ENCODE results near the gene TCEA3. TPM values are rescaled to one million over a fixed set of nuclear protein-coding genes. Genes with fewer than 3 reads are reported as not detected.

TCEA3 gene
- total RNA-seq, 4 donors from 2014 or later: 9.1 to 30.7 (median 25.1) TPM

- DNase-seq: no peak
- TF ChIP-seq POLR2A (IDR thresholded peaks at IDR 0.05): no peak
- TF ChIP-seq, protein P1, sequence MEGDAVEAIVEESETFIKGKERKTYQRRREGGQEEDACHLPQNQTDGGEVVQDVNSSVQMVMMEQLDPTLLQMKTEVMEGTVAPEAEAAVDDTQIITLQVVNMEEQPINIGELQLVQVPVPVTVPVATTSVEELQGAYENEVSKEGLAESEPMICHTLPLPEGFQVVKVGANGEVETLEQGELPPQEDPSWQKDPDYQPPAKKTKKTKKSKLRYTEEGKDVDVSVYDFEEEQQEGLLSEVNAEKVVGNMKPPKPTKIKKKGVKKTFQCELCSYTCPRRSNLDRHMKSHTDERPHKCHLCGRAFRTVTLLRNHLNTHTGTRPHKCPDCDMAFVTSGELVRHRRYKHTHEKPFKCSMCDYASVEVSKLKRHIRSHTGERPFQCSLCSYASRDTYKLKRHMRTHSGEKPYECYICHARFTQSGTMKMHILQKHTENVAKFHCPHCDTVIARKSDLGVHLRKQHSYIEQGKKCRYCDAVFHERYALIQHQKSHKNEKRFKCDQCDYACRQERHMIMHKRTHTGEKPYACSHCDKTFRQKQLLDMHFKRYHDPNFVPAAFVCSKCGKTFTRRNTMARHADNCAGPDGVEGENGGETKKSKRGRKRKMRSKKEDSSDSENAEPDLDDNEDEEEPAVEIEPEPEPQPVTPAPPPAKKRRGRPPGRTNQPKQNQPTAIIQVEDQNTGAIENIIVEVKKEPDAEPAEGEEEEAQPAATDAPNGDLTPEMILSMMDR (IDR thresholded peaks at IDR 0.05): no peak
- H3K9me3 ChIP-seq: no peaks in the 10 kb centered on the region
- no peaks in the 10 kb centered on the region for H3K27me3 ChIP-seq
- peaks cover 0 to 100% (median 0%) of the 10 kb centered on the region in 3 donors for H3K36me3 ChIP-seq
- intact Hi-C loops (cut with DNase I): no loop called here
- peaks cover 4 to 28% (median 11%) of the 10 kb centered on the region in 3 donors for H3K4me1 ChIP-seq
- WGBS, 2 donors: 73 to 77% methylated on average over 6 to 7 of the region's 7 CpGs
- no peak overlapping the region for H3K4me3 ChIP-seq
- peak overlapping the region in 2 of 4 donors; percentile 42 for H3K27ac ChIP-seq
Measured at GRCh38 chr1:23434260-23434775, 9.8 kb upstream of the TCEA3 start.

- no peak overlapping the region for H3K4me3 ChIP-seq
- intact Hi-C loops (cut with DNase I): no loop called here
- TF ChIP-seq, protein P1 (IDR thresholded peaks at IDR 0.05): no peak
- WGBS, 2 donors: 96% methylated on average over 7 of the region's 10 CpGs; no CpG with 5 or more reads in 1 of the 2 donors
- H3K27me3 ChIP-seq: no peaks in the 10 kb centered on the region
- H3K4me1 ChIP-seq: peaks cover 4 to 28% (median 11%) of the 10 kb centered on the region in 3 donors
- H3K36me3 ChIP-seq: peaks cover 0 to 99% (median 0%) of the 10 kb centered on the region in 3 donors
- H3K27ac ChIP-seq: no peak overlapping the region
- DNase-seq: no peak
- H3K9me3 ChIP-seq: no peaks in the 10 kb centered on the region
Measured at GRCh38 chr1:23433122-23433521, 8.6 kb upstream of the TCEA3 start.

DNA sequence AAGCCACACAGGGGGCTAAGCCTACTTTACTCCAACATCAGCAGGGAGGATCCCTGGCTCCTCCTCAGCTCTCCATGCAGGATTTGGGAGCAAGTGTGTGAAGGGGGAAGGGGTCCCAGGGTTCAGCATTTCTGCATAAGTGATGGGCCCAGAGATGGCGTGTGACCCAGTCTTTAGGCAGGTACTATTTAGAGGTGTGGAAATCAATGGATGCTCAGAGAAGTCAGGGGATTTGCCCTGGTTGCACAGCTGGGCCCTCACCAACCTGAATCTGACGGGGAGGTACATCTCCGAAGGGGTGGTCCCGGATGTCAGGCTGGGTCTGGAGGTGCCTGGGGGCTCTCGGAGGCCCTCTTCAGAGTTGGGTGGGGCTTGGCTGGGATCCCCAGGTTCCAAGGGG, 6.9 kb upstream of the TCEA3 start:
- DNase-seq: no peak
- TF ChIP-seq, protein P1 (IDR thresholded peaks at IDR 0.05): no peak
- Histone ChIP-seq H3K4me1 (peaks cover 4 to 24% (median 11%) of the 10 kb centered on the region in 3 donors), H3K27ac (no peak overlapping the region), H3K4me3 (no peak overlapping the region), H3K9me3 (no peaks in the 10 kb centered on the region), H3K36me3 (peaks cover 0 to 90% (median 0%) of the 10 kb centered on the region in 3 donors), H3K27me3 (no peaks in the 10 kb centered on the region)
- intact Hi-C loops (cut with DNase I): no loop called here
- WGBS, 2 donors: 89 to 100% methylated on average over 4 of the region's 5 CpGs

DNA sequence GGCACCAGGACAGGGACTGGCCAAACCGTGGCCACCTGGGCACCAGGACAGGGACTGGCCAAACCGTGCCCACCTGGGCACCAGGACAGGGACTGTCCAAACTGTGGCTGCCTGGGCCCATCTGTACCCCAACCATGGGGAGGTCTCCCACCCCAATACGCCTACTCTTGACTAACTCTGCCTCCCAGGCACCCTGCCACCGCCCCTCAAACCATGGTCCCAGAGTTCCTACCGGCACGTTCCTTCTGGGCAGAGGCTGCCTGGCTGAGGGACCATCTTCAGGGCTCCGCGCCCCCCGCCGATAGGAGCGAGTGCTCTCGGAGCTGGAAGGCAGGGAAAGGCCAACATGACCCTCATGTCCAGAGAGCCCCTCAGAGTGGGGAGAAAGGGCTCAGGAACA, 6.3 kb upstream of the TCEA3 start:
- Histone ChIP-seq H3K27ac (no peak overlapping the region), H3K9me3 (no peaks in the 10 kb centered on the region), H3K27me3 (no peaks in the 10 kb centered on the region), H3K4me1 (peaks cover 3 to 18% (median 6%) of the 10 kb centered on the region in 3 donors), H3K4me3 (no peak overlapping the region), H3K36me3 (peaks cover 0 to 83% (median 0%) of the 10 kb centered on the region in 3 donors)
- TF ChIP-seq POLR2A (IDR thresholded peaks at IDR 0.05): no peak
- TF ChIP-seq, protein P1 (IDR thresholded peaks at IDR 0.05): no peak
- no peak for DNase-seq
- intact Hi-C loops (cut with DNase I): no loop called here
- 67% methylated on average over 1 of the region's 12 CpGs; no CpG with 5 or more reads in 1 of the 2 donors for WGBS, 2 donors

DNA sequence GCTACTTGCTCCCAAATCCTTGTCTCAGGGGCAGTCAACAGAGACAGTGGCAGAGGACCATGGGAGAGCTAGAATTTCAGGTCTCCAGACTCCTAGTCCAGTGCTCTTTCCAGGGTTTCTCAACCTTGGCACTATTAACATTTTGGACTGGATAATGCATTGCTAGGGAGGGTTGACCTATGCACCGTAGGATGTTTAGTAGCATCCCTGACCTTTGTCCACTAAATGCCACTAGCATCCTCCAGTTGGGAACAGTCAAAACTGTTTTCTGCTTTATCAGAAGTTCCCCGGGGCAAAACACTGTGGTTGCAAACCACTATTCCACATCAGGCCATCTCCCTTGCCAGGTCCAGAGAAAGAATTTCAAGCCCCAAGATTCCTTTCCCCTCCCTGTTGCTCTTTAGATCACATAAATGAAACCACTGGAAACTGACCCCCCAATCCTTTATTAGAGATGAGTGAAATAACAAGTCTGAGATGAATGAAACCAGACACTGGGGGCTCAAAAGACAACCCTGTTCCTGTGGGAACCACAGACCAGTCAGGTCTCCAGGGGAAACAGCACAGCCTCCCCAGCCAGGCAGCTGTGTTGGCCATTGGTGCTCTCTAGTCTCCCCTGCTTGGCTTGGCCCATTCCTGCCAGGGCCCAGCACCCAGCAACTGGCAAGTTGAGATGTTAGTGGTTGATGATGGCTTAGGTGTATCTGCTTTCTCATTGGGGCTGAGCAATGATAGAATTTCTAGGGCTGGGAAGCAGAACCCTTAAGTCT, 3.8 kb upstream of the TCEA3 start:
- peaks cover 6 to 21% (median 19%) of the 10 kb centered on the region in 3 donors for H3K4me1 ChIP-seq
- H3K4me3 ChIP-seq: no peak overlapping the region
- no peaks in the 10 kb centered on the region for H3K9me3 ChIP-seq
- no peak for TF ChIP-seq POLR2A (IDR thresholded peaks at IDR 0.05)
- TF ChIP-seq, protein P1 (IDR thresholded peaks at IDR 0.05): no peak
- no peak overlapping the region for H3K27ac ChIP-seq
- no peak for DNase-seq
- intact Hi-C loops (cut with DNase I): no loop called here
- peaks cover 0 to 9% (median 0%) of the 10 kb centered on the region in 4 donors for H3K27me3 ChIP-seq
- 93 to 100% methylated on average over 2 of the region's 2 CpGs for WGBS, 2 donors
- H3K36me3 ChIP-seq: peaks cover 0 to 58% (median 0%) of the 10 kb centered on the region in 3 donors
